GM21367 (cell line): Measurements from ENCODE around the gene NEDD4L.

ENCODE experiments used
- ATAC-seq: cut with Tn5 transposase; IDR thresholded peaks from one replicate; pipeline ENCODE4 v1.9.1; 2021; ENCODE audit not compliant: unreplicated experiment

NEDD4L gene

DNA sequence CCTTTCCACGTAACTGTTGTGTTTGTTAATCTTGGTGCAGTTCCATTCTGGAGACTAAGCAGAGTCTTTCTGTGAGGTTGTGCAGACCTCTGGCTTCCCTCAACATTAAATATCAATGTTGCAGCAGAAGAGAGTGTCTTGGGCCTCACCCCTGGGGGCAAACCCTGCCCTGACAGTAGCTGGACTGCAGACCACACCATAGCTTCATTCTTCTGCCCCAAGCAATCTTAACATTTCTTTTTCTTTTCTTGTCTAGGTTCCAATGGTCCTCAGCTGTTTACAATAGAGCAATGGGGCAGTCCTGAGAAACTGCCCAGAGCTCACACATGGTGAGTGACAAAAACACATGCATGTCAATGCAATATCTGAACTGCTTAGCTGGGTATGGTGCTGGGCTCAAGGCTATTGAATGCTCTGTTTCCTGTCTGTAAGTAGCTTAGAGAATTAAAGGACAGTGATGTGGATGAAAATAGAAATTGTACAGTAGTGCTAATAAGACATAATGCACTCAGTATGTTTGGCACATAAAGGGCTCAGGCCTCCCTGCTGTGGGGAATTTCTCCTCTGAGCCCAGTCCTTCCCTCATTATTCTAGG, 347.3 kb downstream of the NEDD4L start:
- ATAC-seq, result no peak

DNA sequence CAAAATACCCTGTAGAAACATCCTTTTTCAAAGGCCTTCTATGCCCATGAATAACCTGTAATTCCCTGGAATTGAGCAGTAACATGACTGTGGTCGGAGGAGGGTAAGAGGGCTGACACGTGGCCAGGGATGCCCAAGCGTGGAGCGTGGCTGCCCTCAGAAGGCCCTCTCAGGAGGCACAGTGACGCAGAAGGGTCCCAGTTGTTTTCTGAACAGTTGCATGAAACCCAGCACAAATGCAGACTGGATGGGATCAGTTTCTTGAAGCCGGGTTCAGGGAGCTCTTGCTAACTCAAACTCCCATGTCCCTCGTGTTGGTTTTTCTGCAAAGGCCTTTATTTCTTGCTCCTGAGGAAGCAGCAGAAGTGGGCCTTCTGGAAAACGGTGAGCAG, 347.9 kb downstream of the NEDD4L start:
- ATAC-seq, result no peak

DNA sequence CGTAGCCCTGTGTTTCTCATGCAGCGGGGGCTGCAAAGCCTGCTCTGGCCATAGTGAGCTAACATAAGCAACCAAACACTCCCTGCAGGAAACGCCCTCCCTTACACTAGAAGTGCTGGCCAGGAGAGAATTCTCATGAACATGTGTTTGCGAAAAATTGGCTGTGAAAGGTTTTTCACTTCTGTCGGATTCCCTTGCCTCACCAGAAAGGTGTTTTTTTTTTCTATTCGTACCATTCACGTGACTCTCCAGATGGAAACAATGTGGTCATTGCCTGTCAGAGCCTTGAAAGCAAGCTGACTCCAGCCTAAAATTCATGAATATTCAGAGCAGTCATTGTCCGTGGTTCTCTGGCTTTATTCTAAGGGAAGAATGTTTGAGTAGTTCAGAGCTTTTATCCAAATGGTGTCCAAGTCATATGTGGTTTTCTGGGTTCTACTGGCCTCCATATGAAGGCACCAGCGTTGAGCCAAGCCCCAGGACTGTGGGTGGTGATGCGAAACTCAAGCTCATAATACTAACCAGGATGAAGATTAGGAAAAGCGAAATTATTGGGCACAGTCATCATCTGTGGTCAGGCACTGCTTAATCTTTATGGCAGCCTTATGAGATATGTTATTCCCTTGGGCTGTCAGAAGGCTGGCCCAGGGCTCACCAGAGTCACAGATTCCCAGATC, 348.4 kb downstream of the NEDD4L start:
- ATAC-seq, result no peak

DNA sequence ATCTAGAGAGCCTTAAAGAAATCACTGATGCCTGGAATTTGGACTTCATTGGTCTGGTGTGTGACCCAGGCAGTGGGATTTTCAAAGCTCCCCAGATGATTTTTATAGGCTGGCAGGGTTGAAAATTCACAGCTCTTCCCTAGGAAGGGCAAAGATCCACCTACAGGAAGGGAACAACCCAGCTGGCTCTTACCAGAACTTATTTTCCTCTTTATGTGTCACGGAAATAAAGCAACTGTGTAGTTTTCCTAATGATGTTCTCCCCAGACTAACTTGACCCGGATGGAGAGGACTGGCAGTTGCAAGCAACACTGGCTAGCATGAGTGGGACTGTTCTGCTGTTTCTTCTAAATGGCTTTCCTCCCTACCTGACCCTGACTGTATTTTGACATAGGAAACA, 349.3 kb downstream of the NEDD4L start:
- no peak for ATAC-seq

DNA sequence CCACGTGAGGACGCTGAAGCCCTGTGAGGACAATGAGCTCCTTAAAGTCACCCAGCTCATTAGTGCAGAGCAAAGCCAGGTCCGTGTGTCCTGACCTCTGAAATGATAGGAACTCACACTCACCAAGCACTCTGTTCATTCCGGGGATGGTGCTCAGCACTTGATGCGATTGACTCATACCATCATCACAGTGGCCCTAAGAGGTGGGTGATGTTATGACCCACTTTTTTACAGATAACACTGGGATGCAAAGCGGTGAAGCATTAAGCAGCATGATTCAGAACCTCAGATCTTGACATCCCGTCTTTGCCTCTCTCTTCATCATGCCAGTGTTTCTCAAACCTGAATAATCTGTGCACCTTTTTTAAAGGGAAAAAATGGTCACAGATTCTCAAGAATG, 350.0 kb downstream of the NEDD4L start:
- ATAC-seq, result no peak

DNA sequence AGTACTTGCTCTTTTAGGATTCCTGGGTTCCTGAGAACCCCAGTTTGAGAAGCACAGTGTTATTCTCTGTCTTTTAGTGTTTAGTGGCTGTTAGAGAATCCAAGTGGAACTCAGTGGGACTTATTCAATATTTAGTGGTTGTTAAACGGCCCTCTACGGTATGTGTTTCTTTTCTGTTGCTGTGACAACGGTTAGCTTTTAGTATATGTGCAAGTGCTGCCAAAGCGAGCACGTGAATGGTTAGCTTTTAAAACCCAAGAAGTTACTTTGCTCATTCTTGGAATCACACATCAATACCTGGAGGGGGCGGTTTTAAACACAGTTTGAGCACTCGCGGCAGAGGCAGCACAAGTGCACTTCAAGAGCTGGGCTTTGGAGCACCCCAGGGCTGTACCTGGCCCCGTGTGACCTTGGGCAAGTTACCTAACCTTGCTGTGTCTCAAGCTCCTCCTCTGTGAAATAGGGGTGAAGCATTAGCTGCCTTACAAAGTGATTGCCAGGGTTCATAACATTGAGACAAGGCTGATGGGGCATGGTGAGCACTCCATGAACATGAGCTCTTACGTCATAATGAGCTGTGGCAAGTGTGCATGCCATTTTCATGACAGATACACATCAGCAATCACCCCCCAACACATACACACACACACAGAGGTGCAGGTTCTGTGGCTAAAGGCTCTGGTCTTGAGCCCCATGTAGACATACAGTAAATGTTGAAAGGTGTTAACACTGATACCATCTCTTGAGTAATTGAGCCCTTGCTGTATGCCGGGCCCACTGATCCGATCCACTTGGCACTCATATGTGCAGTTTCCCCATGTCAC, 350.8 kb downstream of the NEDD4L start:
- no peak for ATAC-seq

DNA sequence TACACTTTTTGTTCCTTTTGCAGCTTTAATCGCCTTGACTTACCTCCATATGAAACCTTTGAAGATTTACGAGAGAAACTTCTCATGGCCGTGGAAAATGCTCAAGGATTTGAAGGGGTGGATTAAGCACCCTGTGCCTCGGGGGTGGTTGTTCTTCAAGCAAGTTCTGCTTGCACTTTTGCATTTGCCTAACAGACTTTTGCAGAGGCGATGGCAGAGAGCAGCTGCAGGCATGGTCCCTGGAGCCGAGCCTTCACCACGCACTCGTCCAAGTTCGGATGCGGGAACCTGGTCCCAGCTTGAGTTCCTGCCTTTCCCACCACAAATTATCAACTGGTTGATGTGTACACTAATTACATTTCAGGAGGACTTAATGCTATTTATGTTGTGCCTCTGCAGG, 352.1 kb downstream of the NEDD4L start:
- ATAC-seq, result no peak

DNA sequence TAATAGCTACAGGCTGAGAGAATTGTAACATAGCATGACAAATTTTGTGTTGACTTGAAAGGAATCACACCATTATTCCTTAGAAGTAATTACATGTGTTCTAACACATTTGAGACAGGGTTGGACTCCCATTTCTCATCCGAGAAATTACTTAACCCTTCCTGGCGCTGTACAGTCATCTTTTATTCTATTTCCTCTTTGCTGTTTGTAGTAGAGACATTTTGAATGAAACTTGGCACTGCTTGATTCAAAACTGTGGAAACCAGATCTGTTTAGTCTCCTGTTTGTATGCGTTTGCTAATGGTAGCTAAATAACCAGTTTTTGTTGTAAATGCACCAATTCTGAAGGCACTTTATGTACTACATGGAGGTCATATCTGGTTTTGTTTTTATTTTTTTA, 352.9 kb downstream of the NEDD4L start:
- ATAC-seq, result no peak

DNA sequence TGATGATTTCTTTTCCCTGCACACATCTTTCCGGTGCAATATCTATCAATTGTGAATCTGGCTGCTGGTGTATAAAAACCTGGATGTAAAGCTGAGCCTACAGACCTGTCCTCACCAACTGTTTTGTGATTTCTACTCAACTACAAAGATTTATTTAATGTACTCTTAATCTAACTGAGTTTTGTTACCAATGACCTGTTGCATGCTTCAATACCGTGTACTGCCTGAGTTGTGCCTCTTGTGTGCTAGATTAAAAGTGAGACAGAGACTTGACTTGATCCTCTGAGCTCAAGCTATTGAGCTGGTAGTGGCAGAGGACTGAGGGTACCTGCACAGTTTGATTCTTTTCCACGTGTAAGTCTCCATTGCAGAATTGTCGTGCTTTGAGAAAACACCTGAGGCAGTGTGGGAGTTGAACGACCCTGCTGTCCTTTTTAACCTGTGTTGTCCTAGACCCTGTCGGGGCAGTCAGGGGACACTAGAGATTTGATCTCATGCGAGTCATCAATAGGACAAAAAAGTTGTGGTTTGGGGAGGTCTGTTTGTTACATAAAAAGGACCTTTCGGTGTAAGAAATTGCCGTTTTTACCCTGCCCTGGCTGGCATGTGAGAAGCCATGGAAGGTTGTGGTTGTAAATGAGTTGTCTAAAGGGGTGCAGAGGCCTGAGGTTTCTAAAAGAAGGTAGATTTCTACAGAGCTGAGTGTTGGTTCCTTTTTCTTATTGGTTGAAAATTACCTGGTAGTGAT, 353.5 kb downstream of the NEDD4L start:
- no peak for ATAC-seq

DNA sequence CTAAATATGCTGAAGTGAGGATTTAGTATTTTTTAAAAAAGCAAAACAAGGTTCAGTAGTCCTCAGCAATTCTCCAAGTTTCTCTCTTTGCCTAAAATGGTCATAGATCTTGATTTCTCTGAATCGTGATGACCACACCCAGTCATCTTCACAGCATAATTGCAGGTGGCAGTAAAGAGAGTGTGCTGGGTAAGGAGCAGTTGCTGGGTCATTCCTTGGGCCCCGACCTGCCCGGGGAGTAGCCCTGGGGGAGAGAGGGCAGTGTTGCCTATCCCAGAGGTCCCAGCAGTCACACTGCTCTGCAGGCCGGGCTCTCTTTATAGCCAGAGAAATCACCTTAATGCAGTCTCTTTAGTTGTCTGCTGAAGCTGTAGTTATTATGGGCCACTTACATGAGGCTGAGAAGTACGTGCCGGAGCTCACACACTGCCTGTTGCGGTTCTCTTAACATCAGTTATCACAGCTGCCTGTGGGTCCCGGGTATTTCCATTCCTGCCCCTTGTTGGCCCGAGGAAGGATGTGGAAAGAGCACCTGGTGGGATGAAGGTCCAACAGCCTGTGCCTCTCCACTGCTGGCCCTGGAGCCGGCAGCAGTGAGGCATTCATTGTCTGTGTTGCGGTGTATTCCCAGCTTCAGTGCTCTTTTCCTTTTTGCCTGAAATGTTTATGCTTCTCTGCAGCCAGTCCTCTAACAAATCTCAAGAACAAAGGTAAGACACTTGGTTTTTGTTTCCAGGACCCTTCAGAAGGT, 354.8 kb downstream of the NEDD4L start:
- ATAC-seq, result no peak

DNA sequence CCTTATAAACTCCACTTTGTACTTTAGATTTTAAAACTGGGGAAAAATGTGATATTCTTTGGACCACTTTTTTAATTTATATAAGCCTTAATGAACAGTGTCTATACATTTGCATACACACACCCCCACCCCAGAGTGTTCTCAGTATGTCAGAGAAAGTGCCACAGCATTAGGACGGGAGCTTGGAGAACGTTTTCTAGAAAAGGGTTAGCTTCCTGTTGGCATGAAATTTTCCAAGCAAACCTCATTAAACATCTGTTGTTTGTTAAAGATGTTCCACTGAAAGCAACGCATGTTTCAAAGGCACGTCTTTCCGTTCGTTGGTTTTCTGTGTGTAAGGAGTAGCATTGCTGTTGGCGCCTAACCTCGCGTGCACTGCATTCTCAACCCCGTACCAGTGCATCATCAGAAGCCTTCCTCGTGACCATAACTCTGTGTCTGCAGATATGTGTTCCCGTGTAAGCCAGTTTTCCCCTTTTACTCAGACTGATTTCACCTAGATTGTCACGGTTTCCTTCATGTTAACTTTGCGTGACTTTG, 356.4 kb downstream of the NEDD4L start:
- ATAC-seq, result no peak

DNA sequence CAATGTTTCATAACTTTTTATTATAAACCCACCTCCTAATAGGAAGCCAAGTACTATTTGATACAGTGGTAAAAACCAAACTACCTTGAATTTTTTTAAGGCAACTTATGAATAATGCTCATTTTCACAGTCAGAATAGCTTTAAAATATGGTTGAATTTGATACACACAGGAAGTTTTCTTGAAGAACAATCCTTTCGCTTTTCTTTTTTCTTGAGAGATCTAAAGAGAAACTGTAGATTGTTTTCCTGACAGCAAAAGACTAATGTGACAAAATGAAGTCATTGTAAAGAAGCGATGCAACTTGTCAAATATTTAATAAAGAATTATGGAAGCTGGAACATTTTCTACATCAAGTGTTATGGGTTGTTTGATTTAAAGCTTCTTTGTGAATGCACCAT, 357.2 kb downstream of the NEDD4L start:
- no peak for ATAC-seq

DNA sequence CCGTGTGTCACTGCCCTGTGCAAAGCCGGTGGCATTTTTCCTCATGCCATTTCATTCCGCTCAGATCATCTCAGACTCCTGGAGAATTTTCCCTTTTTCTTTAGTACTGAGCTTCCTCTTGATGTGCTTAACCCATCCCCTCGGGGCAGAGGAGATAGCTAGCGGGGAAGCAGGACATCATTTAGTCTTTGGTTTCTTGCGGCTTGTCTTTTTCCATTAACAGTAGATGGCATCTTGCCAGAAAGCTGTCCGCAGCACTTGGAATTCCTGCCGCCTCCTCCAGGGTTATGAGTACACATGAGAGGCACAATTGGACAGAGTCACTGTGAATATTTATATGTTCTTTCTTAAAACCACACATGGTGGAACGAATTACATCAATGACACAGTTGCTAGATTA, 358.2 kb downstream of the NEDD4L start:
- ATAC-seq, result no peak

DNA sequence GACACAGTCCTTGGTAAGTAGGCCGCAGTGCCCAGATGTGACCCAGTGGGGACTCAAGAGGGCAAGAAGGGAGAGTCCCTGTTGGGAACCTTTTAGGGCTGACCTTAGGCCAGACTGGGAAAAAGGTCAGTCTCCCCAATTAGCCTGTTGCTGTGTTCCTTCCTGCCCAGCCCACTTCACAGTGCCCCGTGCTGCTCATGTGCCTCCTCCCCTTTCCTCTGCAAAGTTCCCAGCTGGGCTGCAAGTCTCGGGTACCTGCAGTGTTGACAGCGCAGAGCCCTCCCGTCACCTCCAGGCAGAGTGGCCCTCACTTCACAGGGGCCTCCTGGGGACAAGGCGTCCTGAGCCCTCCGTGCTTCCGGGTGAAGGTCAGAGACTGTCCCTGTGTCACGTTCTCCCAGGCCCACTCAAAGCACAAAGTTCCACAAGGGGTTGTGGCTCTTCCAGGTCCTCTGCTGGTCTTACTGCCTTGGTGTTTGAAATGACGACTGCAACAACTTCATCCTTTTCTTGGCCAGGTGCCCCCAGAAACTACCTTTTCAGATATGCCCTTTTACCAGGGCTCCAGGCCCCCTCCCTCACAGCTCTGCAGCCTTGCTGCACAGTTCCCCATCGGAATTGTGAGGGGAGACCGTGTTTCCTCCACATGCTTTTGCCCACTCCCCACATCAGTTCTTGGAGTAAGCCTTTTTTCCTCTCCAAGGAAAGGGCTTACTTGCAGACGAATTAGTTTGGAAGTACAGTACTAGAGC, 359.1 kb downstream of the NEDD4L start:
- no peak for ATAC-seq

DNA sequence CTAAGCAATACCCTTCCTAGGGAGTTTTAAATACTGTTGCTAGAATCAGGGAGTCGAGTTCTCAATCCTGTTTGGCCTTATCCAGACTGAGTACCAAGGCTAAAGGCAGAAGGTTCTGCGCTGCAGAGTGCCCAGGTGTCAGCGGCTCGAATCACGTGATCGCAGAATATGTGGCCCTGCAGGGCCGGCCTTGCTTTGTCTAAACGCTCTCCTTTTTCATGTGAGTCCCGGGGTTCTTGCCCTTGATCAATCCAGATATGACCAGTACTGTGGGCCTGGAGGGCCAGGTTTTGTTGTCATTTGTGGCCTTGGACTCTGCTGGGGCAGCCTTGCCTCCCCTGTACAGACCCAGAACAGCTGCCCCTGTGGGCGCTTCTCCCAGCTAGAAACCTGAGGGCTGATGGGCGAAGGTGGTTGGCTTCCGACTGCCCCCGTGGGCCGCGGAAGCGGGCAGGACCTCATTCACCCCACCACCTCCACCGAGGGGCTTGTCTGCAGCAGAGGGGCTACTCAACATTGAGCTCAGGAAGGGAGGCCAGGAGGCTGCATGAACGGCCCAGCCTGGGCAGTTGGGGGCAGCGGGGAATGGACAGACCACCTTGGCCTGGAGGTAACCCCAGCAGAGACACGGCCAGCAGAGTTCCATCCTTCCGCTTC, 359.9 kb downstream of the NEDD4L start:
- no peak for ATAC-seq

DNA sequence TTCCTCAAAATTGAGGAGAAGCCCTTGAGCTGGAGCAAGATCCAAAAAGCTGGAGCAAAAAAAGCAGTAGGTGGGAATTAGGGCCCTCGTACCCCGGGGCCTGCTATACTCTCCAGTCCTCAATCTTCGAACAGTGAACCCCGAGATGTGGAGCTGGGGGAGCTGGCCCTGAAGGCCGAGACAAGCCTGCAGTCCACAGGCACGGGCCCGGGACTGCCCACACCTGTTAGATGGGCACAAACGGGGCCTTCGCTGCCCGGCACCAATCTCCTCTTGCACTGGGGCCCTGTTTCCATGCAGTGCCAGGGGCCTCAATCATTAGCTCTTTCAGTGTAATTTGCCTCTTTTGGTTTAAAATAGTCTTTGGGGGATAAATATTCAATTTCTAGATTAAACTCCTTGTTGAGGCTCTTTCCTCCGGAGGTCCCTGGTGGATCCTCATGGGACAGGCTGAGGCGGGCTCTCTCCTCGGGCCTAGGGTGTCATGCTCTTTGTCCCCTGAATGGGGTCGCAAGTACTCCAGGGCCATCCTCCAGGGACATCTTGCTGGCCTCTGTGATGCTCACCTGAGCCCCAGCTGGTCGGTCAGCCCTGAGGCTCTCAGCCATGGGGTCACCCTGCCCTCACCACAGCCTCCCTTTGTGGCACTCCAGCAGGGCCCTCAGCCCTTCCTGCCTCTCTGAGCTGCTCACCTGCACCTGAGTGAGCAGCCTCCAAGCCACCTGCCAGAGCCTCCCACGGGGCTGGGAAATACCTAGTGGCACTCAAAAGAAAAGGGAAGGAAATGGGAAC, 361.3 kb downstream of the NEDD4L start:
- ATAC-seq, result no peak

DNA sequence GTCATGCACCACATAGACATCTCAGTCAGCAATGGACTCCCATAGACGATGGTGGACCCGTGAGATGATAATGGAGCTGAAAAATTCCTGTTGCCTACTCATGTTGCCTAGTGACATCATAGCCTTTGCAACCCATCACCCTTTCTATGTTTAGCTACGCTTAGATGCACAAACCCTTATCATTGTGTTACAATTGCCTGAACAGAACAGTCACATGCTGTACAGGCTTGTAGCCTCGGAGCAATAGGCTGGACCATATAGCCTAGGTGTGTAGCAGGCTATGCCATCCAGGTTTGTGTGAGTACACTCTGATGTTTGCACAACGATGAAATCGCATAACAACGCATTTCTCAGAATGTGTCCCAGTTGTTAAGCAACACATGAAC, 363.2 kb downstream of the NEDD4L start:
- ATAC-seq, result no peak

DNA sequence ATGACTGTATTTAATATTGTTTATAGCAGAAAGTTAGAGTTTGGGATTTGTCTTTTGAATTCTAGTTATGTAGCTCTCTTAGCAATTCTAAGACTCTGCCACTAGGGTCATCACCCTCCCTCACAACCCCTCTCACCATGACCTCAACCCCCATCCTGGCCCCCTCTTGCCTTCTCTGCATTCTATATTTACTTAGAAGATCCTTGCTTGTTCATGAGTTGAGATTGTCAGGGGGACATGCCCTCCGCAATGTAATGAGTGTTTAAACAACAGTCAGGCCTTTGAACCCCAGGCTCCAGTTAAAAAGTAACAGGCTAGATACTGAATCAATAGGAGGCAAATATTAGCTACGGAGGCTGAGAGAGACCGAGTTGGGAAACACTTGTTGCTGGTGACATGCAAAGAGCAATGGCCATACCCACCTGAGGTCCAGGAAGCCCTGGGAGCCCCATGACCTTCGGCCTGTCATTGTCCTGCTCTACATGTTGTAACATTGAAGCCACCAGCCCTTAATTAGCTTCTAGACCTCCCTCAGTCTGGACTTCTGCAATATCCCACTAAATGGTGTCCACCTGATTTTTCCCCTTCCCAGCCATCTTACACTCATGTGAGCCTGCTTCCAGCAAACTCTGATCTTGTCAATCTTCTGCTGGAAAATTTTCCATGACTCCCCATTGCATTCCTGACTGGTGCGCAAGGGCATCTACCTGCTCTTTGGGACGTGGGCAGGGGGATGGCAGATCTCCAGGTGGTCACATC, 363.8 kb downstream of the NEDD4L start:
- no peak for ATAC-seq
